ENCODE measurements around the gene CDH13.

Gene CDH13

GRCh38 chr16:82783933-82784572 is 157.3 kb downstream of the CDH13 start:
- TF ChIP-seq, protein P1, sequence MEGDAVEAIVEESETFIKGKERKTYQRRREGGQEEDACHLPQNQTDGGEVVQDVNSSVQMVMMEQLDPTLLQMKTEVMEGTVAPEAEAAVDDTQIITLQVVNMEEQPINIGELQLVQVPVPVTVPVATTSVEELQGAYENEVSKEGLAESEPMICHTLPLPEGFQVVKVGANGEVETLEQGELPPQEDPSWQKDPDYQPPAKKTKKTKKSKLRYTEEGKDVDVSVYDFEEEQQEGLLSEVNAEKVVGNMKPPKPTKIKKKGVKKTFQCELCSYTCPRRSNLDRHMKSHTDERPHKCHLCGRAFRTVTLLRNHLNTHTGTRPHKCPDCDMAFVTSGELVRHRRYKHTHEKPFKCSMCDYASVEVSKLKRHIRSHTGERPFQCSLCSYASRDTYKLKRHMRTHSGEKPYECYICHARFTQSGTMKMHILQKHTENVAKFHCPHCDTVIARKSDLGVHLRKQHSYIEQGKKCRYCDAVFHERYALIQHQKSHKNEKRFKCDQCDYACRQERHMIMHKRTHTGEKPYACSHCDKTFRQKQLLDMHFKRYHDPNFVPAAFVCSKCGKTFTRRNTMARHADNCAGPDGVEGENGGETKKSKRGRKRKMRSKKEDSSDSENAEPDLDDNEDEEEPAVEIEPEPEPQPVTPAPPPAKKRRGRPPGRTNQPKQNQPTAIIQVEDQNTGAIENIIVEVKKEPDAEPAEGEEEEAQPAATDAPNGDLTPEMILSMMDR (IDR thresholded peaks at IDR 0.05): no peak
- Histone ChIP-seq H3K27ac (no peak overlapping the region), H3K4me3 (no peak overlapping the region), H3K27me3 (no peaks in the 10 kb centered on the region), H3K9me3 (no peaks in the 10 kb centered on the region), H3K36me3 (no peaks in the 10 kb centered on the region), H3K4me1 (peaks cover 0 to 10% (median 0%) of the 10 kb centered on the region in 4 donors)
- DNase-seq: no peak
- intact Hi-C loops (cut with DNase I; ENCODE audit: low total_unique reads): no loop called here

GRCh38 chr16:82784573-82784968 is 157.8 kb downstream of the CDH13 start:
- no peak for DNase-seq
- Histone ChIP-seq H3K27me3 (no peaks in the 10 kb centered on the region), H3K4me1 (peaks cover 0 to 10% (median 0%) of the 10 kb centered on the region in 4 donors), H3K27ac (no peak overlapping the region), H3K4me3 (no peak overlapping the region), H3K36me3 (no peaks in the 10 kb centered on the region), H3K9me3 (no peaks in the 10 kb centered on the region)
- TF ChIP-seq, protein P1 (IDR thresholded peaks at IDR 0.05): no peak
- intact Hi-C loops (cut with DNase I; ENCODE audit: low total_unique reads): no loop called here

GRCh38 chr16:82788225-82788624 is 161.5 kb downstream of the CDH13 start:
- Histone ChIP-seq H3K36me3 (no peaks in the 10 kb centered on the region), H3K27me3 (no peaks in the 10 kb centered on the region), H3K9me3 (no peaks in the 10 kb centered on the region), H3K4me1 (peaks cover 0 to 2% (median 0%) of the 10 kb centered on the region in 4 donors), H3K27ac (no peak overlapping the region), H3K4me3 (no peak overlapping the region)
- intact Hi-C loops (cut with DNase I; ENCODE audit: low total_unique reads): no loop called here
- DNase-seq: no peak
- TF ChIP-seq, protein P1 (IDR thresholded peaks at IDR 0.05): no peak

DNA sequence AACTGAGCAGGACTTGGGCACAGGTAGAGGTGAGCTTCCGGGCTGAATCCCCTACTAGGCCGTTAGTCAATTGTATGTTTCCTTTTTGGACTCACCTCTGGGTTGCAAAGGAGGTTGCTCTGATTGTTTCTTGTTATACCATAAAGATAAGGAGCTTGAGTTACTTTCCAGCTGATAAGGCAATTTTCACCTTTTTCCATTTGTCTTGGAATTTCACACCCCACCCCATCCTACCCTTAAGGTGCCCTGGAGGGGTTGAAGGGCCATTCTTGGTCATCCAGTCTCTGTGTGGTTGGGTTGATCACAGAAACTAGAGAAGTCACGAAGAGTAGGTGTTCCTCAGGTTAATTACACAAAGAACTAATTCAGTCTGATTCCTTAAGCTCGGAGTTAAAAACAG is 162.2 kb downstream of the CDH13 start:
- Histone ChIP-seq H3K27ac (no peak overlapping the region), H3K4me3 (no peak overlapping the region), H3K27me3 (no peaks in the 10 kb centered on the region), H3K4me1 (no peaks in the 10 kb centered on the region), H3K36me3 (no peaks in the 10 kb centered on the region), H3K9me3 (no peaks in the 10 kb centered on the region)
- intact Hi-C loops (cut with DNase I; ENCODE audit: low total_unique reads): no loop called here
- no peak for DNase-seq
- TF ChIP-seq, protein P1 (IDR thresholded peaks at IDR 0.05): no peak

- H3K36me3 ChIP-seq: no peaks in the 10 kb centered on the region
- H3K4me3 ChIP-seq: no peak overlapping the region
- no peak for DNase-seq
- no peaks in the 10 kb centered on the region for H3K4me1 ChIP-seq
- intact Hi-C loops (cut with DNase I; ENCODE audit: low total_unique reads): no loop called here
- H3K27me3 ChIP-seq: no peaks in the 10 kb centered on the region
- H3K9me3 ChIP-seq: no peaks in the 10 kb centered on the region
- TF ChIP-seq, protein P1 (IDR thresholded peaks at IDR 0.05): no peak
- H3K27ac ChIP-seq: no peak overlapping the region
Measured at GRCh38 chr16:82792693-82793092, 165.9 kb downstream of the CDH13 start.

Data from tibial artery (tissue), 4 donors.